Effector CD8-positive, alpha-beta T cell (primary cell): Measurements from ENCODE around the gene NOS1AP.

Experiments
- DNase-seq: peaks from one replicate; lab custom pipeline; 2025; lab: John Stamatoyannopoulos, UW

The NOS1AP gene

GRCh38 chr1:162366149-162366548, 296.7 kb downstream of the NOS1AP start:
- no peak for DNase-seq

GRCh38 chr1:162366671-162367070, 297.2 kb downstream of the NOS1AP start:
- DNase-seq, result no peak

- DNase-seq, result no peak
Measured at GRCh38 chr1:162367073-162367472, 297.6 kb downstream of the NOS1AP start.

- DNase-seq, result no peak
Measured at GRCh38 chr1:162367772-162368171, 298.3 kb downstream of the NOS1AP start.

- no peak for DNase-seq
Measured at GRCh38 chr1:162368451-162368850, 299.0 kb downstream of the NOS1AP start.

- DNase-seq, result no peak
Measured at GRCh38 chr1:162369571-162369970, 300.1 kb downstream of the NOS1AP start.

GRCh38 chr1:162370161-162370560, 300.7 kb downstream of the NOS1AP start:
- no peak for DNase-seq

- no peak for DNase-seq
Measured at GRCh38 chr1:162370721-162371120, 301.2 kb downstream of the NOS1AP start.

GRCh38 chr1:162371611-162372010, 302.1 kb downstream of the NOS1AP start:
- DNase-seq, result no peak

GRCh38 chr1:162372159-162373071, 302.9 kb downstream of the NOS1AP start:
- no peak for DNase-seq

- DNase-seq, result no peak
Measured at GRCh38 chr1:162373072-162373427, 303.6 kb downstream of the NOS1AP start.

GRCh38 chr1:162373541-162374260, 304.2 kb downstream of the NOS1AP start:
- DNase-seq, result no peak

- no peak for DNase-seq
Measured at GRCh38 chr1:162374406-162374805, 304.9 kb downstream of the NOS1AP start.

GRCh38 chr1:162375463-162375862, 306.0 kb downstream of the NOS1AP start:
- no peak for DNase-seq

- no peak for DNase-seq
Measured at GRCh38 chr1:162376691-162377090, 307.2 kb downstream of the NOS1AP start, which contains the start of gene SPATA46. Gene SPATA46 (minus strand): TSS chr1:162376854. CDS start chr1:162376790, 64 bp downstream.

- DNase-seq, result no peak
Measured at GRCh38 chr1:162380061-162380846, 310.8 kb downstream of the NOS1AP start.

- no peak for DNase-seq
Measured at GRCh38 chr1:162381383-162381782, 311.9 kb downstream of the NOS1AP start, which contains the start of gene C1orf226. Gene C1orf226 (plus strand): TSS chr1:162381728. CDS start chr1:162381902, 174 bp downstream.

- no peak for DNase-seq
Measured at GRCh38 chr1:162381941-162382750, 312.7 kb downstream of the NOS1AP start.

GRCh38 chr1:162383091-162383490, 313.6 kb downstream of the NOS1AP start:
- no peak for DNase-seq

GRCh38 chr1:162383516-162383915, 314.0 kb downstream of the NOS1AP start:
- no peak for DNase-seq

- DNase-seq, result no peak
Measured at GRCh38 chr1:162384116-162384515, 314.6 kb downstream of the NOS1AP start.
